Mammary epithelial cell (primary cell): ENCODE measurements around the gene DAB2IP.

Source experiments
- CTCF ChIP-seq, 2 donors: IDR thresholded peaks in 1 of 2; conservative IDR thresholded peaks in 1 of 2; 2 replicates each; pipeline ENCODE4 v1.5.1; 2011 to 2012; ENCODE audit warnings: inconsistent platforms in 2 of 2, low read length in 2 of 2, mild to moderate bottlenecking in 2 of 2, control low read depth in 1 of 2, low read depth in 1 of 2; ENCODE audit not compliant: insufficient read depth in 1 of 2; ENCODE audit errors: extremely low read depth in 1 of 2
- EZH2 ChIP-seq: IDR thresholded peaks from 2 replicates; pipeline ENCODE4 v1.6.1; 2012; ENCODE audit warnings: low read length, inconsistent platforms, borderline replicate concordance

GRCh38 chr9:121714075-121714705, 62.8 kb downstream of the DAB2IP start:
- TF ChIP-seq CTCF (conservative IDR thresholded peaks at IDR 0.05 in 1 of 2, IDR thresholded peaks at IDR 0.05 in 1 of 2; ENCODE audit: extremely low read depth in 1 of 2, insufficient read depth in 1 of 2, low read depth in 1 of 2, low read length in 2 of 2), result no peak
- TF ChIP-seq EZH2, result no peak
